ENCODE data around the gene DPYD.

DNA sequence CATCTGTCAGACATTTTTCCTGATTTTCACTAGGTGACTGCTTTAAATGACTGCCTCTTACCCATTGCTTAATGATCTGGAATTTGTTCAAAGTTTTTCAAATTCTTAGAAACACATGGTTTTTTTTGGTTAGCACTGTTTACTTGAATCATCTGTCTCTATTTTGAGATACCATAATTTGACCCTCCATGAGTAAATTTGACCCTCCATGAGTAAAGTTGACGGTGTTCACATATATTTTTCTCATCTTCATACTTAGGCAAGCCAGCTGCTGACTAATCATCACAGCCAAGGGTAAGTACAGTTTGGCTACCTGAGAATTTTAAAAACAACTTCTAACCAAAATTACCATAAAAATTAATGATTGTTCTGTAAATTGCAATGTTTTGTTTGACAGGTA, 612.7 kb downstream of the DPYD start:
- TF ChIP-seq POLR2AphosphoS5 (IDR thresholded peaks at IDR 0.05; ENCODE audit: low read depth, low read length) (no peak), FOXM1 (IDR thresholded peaks at IDR 0.05; ENCODE audit: low read depth) (no peak), CTCF (IDR thresholded peaks at IDR 0.05) (no peak), CHD2 (IDR thresholded peaks at IDR 0.05; ENCODE audit: low read length, partially characterized antibody) (no peak), IRF3 (IDR thresholded peaks at IDR 0.05; ENCODE audit: low read depth, low read length) (no peak), JUND (IDR thresholded peaks at IDR 0.05) (no peak), REST (IDR thresholded peaks at IDR 0.05; ENCODE audit: low read depth, low read length) (no peak), RCOR1 (IDR thresholded peaks at IDR 0.05; ENCODE audit: low read length) (no peak), EP300 (IDR thresholded peaks at IDR 0.05; ENCODE audit: borderline replicate concordance in 1 of 2, low read depth in 1 of 2, low read length in 1 of 2) (no peak), RFX5 (IDR thresholded peaks at IDR 0.05; ENCODE audit: low read length) (no peak), MAX (IDR thresholded peaks at IDR 0.05; ENCODE audit: low read depth) (no peak)
